Peyer's patch (tissue), 4 donors: ENCODE measurements around the gene LIPK.

Experiments used
- POLR2A ChIP-seq, 2 donors: fragments of 450-650 bp; IDR thresholded peaks; one replicate each; pipeline ENCODE4 v1.5.1; 2017; ENCODE audit warnings: antibody characterized with exemption in 2 of 2, mild to moderate bottlenecking in 2 of 2, moderate library complexity in 2 of 2
- TF ChIP-seq, protein P1 (sequence below), 6 experiments: fragments of 450-650 bp in 4 of 6; fragments of 200-600 bp in 2 of 6; sonication (generic) in 1 of 6; IDR thresholded peaks; one replicate each; pipeline ENCODE4 v1.5.1; 2017 to 2019; ENCODE audit warnings: antibody characterized with exemption in 6 of 6, mild to moderate bottlenecking in 3 of 6, moderate library complexity in 1 of 6

DNA sequence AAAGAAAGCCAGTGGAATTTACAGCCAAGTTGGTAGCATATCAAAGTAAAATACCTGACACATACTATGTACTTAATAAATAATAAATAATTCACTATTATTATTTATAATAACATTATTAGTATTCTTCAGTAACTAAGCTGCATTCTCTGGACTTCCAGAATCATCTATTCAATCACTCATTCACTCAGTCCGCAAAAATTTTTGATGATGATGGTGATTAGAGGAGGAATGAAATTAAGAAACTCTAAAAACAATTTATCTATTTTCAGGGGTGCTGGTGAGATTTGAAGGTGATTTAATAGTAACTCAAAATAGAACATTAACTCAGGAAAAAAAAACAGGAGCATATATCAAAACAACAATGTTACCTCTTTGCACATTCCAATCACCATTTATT lies 50.6 kb downstream of the LIPK start:
- TF ChIP-seq POLR2A (IDR thresholded peaks at IDR 0.05), result no peak
- TF ChIP-seq, protein P1, sequence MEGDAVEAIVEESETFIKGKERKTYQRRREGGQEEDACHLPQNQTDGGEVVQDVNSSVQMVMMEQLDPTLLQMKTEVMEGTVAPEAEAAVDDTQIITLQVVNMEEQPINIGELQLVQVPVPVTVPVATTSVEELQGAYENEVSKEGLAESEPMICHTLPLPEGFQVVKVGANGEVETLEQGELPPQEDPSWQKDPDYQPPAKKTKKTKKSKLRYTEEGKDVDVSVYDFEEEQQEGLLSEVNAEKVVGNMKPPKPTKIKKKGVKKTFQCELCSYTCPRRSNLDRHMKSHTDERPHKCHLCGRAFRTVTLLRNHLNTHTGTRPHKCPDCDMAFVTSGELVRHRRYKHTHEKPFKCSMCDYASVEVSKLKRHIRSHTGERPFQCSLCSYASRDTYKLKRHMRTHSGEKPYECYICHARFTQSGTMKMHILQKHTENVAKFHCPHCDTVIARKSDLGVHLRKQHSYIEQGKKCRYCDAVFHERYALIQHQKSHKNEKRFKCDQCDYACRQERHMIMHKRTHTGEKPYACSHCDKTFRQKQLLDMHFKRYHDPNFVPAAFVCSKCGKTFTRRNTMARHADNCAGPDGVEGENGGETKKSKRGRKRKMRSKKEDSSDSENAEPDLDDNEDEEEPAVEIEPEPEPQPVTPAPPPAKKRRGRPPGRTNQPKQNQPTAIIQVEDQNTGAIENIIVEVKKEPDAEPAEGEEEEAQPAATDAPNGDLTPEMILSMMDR (IDR thresholded peaks at IDR 0.05), result no peak
